ENCODE data around the gene KIF21B. TPM values are rescaled to one million over a fixed set of nuclear protein-coding genes. Genes with fewer than 3 reads are reported as not detected.

KIF21B gene
- total RNA-seq, 1 experiment from 2014 or later = 2.6 TPM

DNA sequence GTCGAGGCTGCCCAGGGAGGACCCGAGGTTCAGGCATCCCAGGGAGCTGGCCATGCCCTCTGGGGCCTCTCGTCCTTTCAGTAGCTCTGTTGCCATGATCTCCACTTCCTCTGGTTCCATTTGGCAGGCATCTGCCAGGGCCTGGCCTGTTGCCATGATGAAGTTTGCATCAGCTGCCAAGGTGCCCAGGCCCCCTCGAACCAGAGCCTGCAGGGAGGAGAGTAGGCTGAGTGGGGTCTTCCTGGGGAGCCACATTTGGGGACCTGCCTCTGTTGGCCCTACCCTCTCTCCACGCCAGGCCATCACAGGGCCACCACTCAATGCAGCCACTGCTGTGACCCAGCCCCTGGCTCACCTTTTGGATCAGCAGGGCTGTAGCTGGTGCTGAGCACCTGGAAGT lies 16.4 kb upstream of the KIF21B start:
- ChIA-PET POLR2A (no interaction called here), CTCF (no interaction called here)
- Mint-ChIP-seq H3K27ac (ENCODE audit: unreplicated experiment) (no peak overlapping the region), H3K27me3 (ENCODE audit: insufficient read depth, unreplicated experiment) (no peaks in the 10 kb centered on the region), H3K9me3 (ENCODE audit: unreplicated experiment) (no peaks in the 10 kb centered on the region), H3K4me1 (ENCODE audit: low read depth, unreplicated experiment) (no peaks in the 10 kb centered on the region), H3K4me3 (ENCODE audit: unreplicated experiment) (no peak overlapping the region), H3K36me3 (ENCODE audit: insufficient read depth, unreplicated experiment) (no peaks in the 10 kb centered on the region)
- Histone ChIP-seq H3K9me3 (no peaks in the 10 kb centered on the region), H3K4me1 (no peaks in the 10 kb centered on the region), H3K36me3 (ENCODE audit: control insufficient read depth, insufficient read depth, low read length) (no peaks in the 10 kb centered on the region), H3K27me3 (replicated peaks; ENCODE audit: control insufficient read depth, insufficient read depth, low read length) (no peaks in the 10 kb centered on the region), H3K4me3 (ENCODE audit: low read depth, low read length) (no peak overlapping the region)
- intact Hi-C loops (cut with micrococcal nuclease; ENCODE audit: unreplicated experiment) = loop anchor here (5.0 kb wide), 3 partner anchors 68 to 418 kb away; partner anchors contain the start of genes CACNA1S and KIF14
- TF ChIP-seq, protein P1, sequence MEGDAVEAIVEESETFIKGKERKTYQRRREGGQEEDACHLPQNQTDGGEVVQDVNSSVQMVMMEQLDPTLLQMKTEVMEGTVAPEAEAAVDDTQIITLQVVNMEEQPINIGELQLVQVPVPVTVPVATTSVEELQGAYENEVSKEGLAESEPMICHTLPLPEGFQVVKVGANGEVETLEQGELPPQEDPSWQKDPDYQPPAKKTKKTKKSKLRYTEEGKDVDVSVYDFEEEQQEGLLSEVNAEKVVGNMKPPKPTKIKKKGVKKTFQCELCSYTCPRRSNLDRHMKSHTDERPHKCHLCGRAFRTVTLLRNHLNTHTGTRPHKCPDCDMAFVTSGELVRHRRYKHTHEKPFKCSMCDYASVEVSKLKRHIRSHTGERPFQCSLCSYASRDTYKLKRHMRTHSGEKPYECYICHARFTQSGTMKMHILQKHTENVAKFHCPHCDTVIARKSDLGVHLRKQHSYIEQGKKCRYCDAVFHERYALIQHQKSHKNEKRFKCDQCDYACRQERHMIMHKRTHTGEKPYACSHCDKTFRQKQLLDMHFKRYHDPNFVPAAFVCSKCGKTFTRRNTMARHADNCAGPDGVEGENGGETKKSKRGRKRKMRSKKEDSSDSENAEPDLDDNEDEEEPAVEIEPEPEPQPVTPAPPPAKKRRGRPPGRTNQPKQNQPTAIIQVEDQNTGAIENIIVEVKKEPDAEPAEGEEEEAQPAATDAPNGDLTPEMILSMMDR (IDR thresholded peaks at IDR 0.05; ENCODE audit: insufficient read depth in 1 of 2, low read depth in 1 of 2, low read length in 1 of 2, severe bottlenecking in 1 of 2, unreplicated experiment in 1 of 2) = no peak
- DNase-seq = no peak
- BruUV-seq (replicated peaks) = no TSS peak

DNA sequence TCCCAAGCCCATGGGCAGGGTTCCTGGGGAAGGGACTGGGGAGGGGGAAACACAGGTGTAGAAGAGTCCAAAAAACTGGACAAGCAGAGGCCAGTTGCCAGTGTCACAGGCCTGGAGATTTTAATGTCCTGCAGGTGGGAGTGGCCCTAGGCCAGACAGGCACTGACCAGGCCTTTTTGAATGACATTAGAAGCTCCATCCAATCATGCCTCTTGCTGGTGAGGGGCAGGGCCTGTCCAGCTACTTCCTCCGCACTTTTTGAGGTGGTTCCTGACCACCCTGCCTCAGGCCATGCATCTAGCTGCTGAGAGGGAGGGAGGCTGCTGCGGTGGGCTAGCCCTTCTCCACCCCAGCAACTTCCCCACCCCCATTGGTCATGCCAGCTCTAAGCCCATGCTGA lies 15.9 kb upstream of the KIF21B start:
- no peak overlapping the region for H3K4me3 Mint-ChIP-seq (ENCODE audit: unreplicated experiment)
- H3K4me3 ChIP-seq (ENCODE audit: low read depth, low read length) = no peak overlapping the region
- no peaks in the 10 kb centered on the region for H3K36me3 ChIP-seq (ENCODE audit: control insufficient read depth, insufficient read depth, low read length)
- no peaks in the 10 kb centered on the region for H3K36me3 Mint-ChIP-seq (ENCODE audit: insufficient read depth, unreplicated experiment)
- intact Hi-C loops (cut with micrococcal nuclease; ENCODE audit: unreplicated experiment) = no loop called here
- DNase-seq = no peak
- no peak overlapping the region for H3K27ac Mint-ChIP-seq (ENCODE audit: unreplicated experiment)
- no peaks in the 10 kb centered on the region for H3K27me3 ChIP-seq (replicated peaks; ENCODE audit: control insufficient read depth, insufficient read depth, low read length)
- CTCF ChIA-PET = interaction anchor here (0.6 kb wide), 1 partner anchor 18 kb away, joined by 3 read pairs; no protein-coding TSS in a partner anchor
- H3K9me3 Mint-ChIP-seq (ENCODE audit: unreplicated experiment) = no peaks in the 10 kb centered on the region
- no peaks in the 10 kb centered on the region for H3K27me3 Mint-ChIP-seq (ENCODE audit: insufficient read depth, unreplicated experiment)
- no TSS peak for BruUV-seq (replicated peaks)
- H3K4me1 Mint-ChIP-seq (ENCODE audit: low read depth, unreplicated experiment) = no peaks in the 10 kb centered on the region
- H3K9me3 ChIP-seq = no peaks in the 10 kb centered on the region
- TF ChIP-seq, protein P1 (IDR thresholded peaks at IDR 0.05; ENCODE audit: insufficient read depth in 1 of 2, low read depth in 1 of 2, low read length in 1 of 2, severe bottlenecking in 1 of 2, unreplicated experiment in 1 of 2) = no peak
- no peaks in the 10 kb centered on the region for H3K4me1 ChIP-seq
- POLR2A ChIA-PET = no interaction called here

- Mint-ChIP-seq H3K9me3 (ENCODE audit: unreplicated experiment) (no peaks in the 10 kb centered on the region), H3K36me3 (ENCODE audit: insufficient read depth, unreplicated experiment) (no peaks in the 10 kb centered on the region), H3K27ac (ENCODE audit: unreplicated experiment) (no peak overlapping the region), H3K27me3 (ENCODE audit: insufficient read depth, unreplicated experiment) (no peaks in the 10 kb centered on the region), H3K4me1 (ENCODE audit: low read depth, unreplicated experiment) (no peaks in the 10 kb centered on the region), H3K4me3 (ENCODE audit: unreplicated experiment) (no peak overlapping the region)
- intact Hi-C loops (cut with micrococcal nuclease; ENCODE audit: unreplicated experiment) = no loop called here
- H3K9me3 ChIP-seq = no peaks in the 10 kb centered on the region
- CTCF ChIA-PET = no interaction called here
- H3K4me1 ChIP-seq = no peaks in the 10 kb centered on the region
- H3K36me3 ChIP-seq (ENCODE audit: control insufficient read depth, insufficient read depth, low read length) = no peaks in the 10 kb centered on the region
- no peak overlapping the region for H3K4me3 ChIP-seq (ENCODE audit: low read depth, low read length)
- H3K27me3 ChIP-seq (replicated peaks; ENCODE audit: control insufficient read depth, insufficient read depth, low read length) = no peaks in the 10 kb centered on the region
- POLR2A ChIA-PET = no interaction called here
- no peak for DNase-seq
- BruUV-seq (replicated peaks) = no TSS peak
- TF ChIP-seq, protein P1 (IDR thresholded peaks at IDR 0.05; ENCODE audit: insufficient read depth in 1 of 2, low read depth in 1 of 2, low read length in 1 of 2, severe bottlenecking in 1 of 2, unreplicated experiment in 1 of 2) = no peak
These were observed 14.8 kb upstream of the KIF21B start for GRCh38 chr1:201038186-201038876.
